ENCODE measurements around the gene LPIN3.

Gene LPIN3

DNA sequence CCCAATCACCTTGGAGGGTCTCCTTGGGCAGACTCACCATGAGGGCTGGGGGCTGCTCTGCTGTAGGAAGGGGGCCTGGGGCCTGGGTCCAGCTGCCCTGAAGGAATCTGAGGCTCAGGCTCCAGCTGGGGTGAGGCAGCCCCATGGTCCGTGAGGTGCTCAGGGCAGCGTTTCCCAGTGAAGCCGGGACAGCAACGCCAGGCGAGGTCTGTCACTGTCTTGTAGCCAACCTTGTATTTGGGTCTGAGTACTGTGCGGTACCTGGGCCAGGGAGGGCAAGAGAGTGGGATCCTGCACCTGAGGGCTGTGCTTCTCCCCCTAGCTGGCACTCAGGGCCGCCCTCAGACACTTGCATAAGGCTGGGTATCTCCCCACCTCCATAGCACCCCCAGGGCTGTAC, 23.0 kb downstream of the LPIN3 start:
- no peaks in the 10 kb centered on the region for H3K9me3 ChIP-seq (replicated peaks; ENCODE audit: low read length)
- peaks cover 8% of the 10 kb centered on the region for H3K4me1 ChIP-seq (ENCODE audit: control insufficient read depth, insufficient read depth, low read length)
- peaks cover 36% of the 10 kb centered on the region for H3K27me3 ChIP-seq (ENCODE audit: control insufficient read depth, insufficient read depth, low read length)
- no peak overlapping the region for H3K4me2 ChIP-seq (ENCODE audit: low read length)
- H3K9ac ChIP-seq (ENCODE audit: low read depth, low read length) = no peak overlapping the region
- no peak overlapping the region for H3K4me3 ChIP-seq (ENCODE audit: low read length)
- H3K36me3 ChIP-seq (ENCODE audit: insufficient read depth, low read length) = peaks cover 2% of the 10 kb centered on the region

DNA sequence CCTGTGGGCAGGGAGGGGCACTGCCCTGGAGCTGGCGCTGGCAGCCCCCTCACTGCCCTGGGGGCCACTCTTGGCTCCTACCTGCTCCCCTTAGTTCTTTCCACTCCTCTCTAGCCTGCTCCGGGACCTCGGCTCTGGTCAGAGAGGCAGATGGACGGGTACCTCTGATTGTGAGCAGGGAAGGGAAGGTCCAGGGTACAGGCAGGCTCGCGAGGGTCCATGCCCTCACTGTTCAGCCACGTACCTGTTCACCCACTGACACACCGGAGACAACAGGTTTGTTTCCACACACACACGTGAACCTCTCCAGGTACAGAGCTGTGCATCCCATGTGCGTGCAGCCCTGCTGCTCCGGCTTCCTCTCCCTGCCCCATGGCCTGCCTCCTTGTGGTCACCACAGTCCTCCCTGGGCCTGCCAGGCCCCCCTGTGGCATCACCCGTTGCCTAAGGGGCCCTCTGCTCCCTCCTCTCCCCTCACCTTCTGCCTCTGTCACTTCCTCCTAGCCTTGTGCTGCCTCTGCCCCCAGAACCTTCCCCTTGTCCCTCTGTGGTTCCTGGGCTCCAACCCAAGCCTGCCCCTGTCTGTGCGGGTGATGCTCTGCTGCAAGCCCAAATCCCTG, 23.7 kb downstream of the LPIN3 start:
- Histone ChIP-seq H3K4me1 (ENCODE audit: control insufficient read depth, insufficient read depth, low read length) (peaks cover 8% of the 10 kb centered on the region), H3K9ac (ENCODE audit: low read depth, low read length) (no peak overlapping the region), H3K27me3 (ENCODE audit: control insufficient read depth, insufficient read depth, low read length) (peaks cover 39% of the 10 kb centered on the region), H3K9me3 (replicated peaks; ENCODE audit: low read length) (no peaks in the 10 kb centered on the region), H3K4me2 (ENCODE audit: low read length) (no peak overlapping the region), H3K36me3 (ENCODE audit: insufficient read depth, low read length) (no peaks in the 10 kb centered on the region), H3K4me3 (ENCODE audit: low read length) (no peak overlapping the region)

DNA sequence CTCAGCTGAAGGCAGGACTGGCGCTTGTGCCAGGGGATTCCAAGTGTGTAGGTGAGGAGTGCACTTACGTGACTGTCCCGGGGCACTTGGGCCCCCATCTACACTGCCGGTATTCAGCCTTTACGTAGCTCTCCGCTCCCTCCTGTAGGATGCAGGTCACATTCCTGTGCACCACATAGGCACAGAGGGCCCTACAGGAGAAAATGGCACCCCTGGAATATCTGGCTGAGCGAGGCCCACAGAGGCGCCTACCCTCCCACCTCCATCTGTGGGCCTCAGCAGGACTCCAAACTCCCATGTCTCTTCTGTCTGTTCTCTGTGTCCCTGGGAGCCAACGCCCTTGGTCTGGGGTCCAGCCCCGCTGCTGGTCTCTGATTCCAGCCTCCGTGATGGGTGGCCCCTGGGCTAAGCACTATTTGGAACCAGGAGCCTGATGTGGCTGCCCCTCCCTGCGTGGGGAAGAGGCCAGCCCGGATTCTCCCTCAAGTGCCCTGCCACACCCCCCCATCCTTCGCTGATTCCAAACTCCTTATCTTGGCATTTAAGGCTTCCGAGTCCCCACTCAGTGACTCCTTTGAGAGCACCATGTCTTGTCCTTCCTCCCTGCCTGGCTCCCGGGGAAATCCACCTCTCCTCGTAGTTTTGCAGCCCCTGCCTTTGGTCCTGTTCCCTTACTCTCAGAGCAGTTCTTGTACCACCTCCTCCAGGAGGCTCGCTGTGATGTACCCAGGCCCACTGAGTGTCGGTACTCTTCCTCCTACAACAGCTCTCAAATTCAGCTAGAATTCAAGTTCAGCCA, 24.5 kb downstream of the LPIN3 start:
- Histone ChIP-seq H3K9ac (ENCODE audit: low read depth, low read length) (no peak overlapping the region), H3K27me3 (ENCODE audit: control insufficient read depth, insufficient read depth, low read length) (peaks cover 45% of the 10 kb centered on the region), H3K9me3 (replicated peaks; ENCODE audit: low read length) (no peaks in the 10 kb centered on the region), H3K4me1 (ENCODE audit: control insufficient read depth, insufficient read depth, low read length) (peaks cover 8% of the 10 kb centered on the region), H3K4me3 (ENCODE audit: low read length) (no peak overlapping the region), H3K4me2 (ENCODE audit: low read length) (peak overlapping the region; percentile 73), H3K36me3 (ENCODE audit: insufficient read depth, low read length) (no peaks in the 10 kb centered on the region)

DNA sequence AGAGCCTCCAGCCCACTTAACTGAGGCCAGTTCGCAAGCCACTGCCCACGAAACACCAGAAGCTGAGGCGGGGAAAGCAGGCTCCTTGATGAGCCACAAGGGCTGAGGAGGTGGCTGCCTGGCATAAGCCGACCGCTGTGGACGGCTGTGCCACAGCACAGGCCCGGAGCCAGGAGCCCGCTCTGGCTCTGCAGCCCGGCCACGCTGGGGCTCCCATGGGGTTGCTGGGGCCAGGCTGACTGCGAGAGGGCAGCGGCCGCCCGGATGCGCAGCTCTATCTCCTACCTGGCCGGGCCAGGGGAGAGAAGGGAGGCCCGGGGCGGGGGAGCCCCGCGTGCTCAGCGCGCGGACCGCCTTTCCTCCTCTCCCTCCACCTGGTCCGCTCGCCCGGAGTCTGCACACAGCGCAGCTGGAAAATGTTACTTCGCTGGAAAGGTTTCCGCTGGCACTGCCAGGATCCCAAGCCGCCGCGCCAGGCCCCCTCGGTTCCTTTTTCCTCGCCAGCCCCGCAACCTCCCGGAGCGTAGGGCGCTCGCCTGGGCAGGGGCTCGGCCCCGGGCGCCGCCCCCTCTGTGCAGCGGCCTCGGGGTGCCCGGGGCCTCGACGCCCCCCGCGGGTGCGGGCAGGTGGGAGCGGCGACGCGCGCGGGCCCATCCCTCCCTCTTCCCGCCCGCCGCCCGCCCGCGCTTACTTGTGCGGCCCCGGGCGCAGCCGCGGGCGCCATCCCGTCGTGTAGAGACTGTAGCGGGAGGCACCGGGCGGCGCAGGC, 25.3 kb downstream of the LPIN3 start:
- Histone ChIP-seq H3K4me3 (ENCODE audit: low read length) (peak overlapping the region; percentile 32), H3K36me3 (ENCODE audit: insufficient read depth, low read length) (no peaks in the 10 kb centered on the region), H3K27me3 (ENCODE audit: control insufficient read depth, insufficient read depth, low read length) (peaks cover 45% of the 10 kb centered on the region), H3K9me3 (replicated peaks; ENCODE audit: low read length) (no peaks in the 10 kb centered on the region), H3K9ac (ENCODE audit: low read depth, low read length) (no peak overlapping the region), H3K4me1 (ENCODE audit: control insufficient read depth, insufficient read depth, low read length) (peaks cover 8% of the 10 kb centered on the region), H3K4me2 (ENCODE audit: low read length) (peak overlapping the region; percentile 73)

DNA sequence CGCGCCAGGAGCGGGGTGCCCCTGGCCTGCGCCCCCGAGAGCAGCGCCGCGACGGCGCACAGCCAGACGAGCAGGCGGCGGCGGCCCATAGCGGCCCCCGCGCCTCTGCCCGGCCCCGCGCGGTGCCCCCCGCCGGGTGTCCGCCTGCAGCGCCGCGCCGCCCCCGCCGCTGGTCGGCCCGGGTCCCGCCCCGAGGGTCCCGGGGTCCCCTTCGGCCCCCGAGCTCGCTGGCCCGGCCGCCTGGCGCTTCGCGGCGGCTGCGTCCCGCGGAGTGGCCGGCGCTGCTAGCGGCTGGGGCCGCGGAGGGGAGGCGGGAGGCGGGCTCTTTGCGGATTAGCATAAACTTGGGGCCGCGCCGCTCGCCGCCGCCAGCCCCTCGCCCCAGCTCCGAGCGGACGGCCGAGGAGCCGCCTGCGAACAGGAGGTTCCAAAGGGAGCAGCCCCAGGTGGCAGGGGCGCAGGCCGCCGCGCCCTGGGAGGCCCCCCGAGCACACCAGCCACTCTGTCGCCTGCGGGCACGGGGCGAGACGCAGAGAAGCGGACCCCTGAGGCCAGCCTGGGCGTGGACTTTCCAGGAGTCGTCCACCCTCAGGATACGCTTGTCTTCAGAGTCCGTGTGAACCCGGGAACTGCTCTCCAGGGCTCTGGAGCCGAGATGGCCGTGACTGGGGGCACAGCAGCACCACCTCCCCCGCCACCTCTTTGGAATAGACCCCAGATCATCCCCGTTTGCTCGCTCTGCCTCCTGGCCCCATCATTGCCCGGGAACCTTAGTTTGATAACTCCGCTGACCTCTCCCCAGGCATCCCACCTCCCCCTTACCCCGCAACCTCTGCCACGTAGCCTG, 26.1 kb downstream of the LPIN3 start, which contains the start of gene EMILIN3:
TSS of gene EMILIN3 (minus strand) at position 273 of the 847 bp plus-strand sequence. CDS start at position 89, 184 bp downstream.
- Histone ChIP-seq H3K27me3 (ENCODE audit: control insufficient read depth, insufficient read depth, low read length) (peaks cover 45% of the 10 kb centered on the region), H3K36me3 (ENCODE audit: insufficient read depth, low read length) (no peaks in the 10 kb centered on the region), H3K4me3 (ENCODE audit: low read length) (peak within 1 kb of the TSS; percentile 32), H3K9ac (ENCODE audit: low read depth, low read length) (no peak within 1 kb of the TSS), H3K4me2 (ENCODE audit: low read length) (peak within 1 kb of the TSS; percentile 73), H3K4me1 (ENCODE audit: control insufficient read depth, insufficient read depth, low read length) (peaks cover 8% of the 10 kb centered on the region), H3K9me3 (replicated peaks; ENCODE audit: low read length) (peaks cover 4% of the 10 kb centered on the region)

DNA sequence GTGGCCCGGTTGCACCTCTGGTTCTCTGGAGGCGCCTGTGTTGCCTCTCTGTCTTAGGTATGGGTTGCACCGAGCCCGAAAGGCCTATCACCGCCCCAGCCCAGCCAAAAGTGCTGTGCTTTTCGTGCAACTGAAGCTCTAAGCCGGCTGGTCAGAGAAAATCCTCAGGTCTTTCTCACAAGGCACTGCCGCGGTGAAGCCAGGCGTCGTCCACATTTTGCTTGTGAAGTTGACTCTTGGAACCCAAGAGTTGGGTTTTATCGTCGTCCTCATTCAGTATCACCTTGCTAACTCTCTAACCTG, 26.7 kb downstream of the LPIN3 start:
- Histone ChIP-seq H3K4me2 (ENCODE audit: low read length) (no peak overlapping the region), H3K9me3 (replicated peaks; ENCODE audit: low read length) (peaks cover 4% of the 10 kb centered on the region), H3K4me3 (ENCODE audit: low read length) (no peak overlapping the region), H3K27me3 (ENCODE audit: control insufficient read depth, insufficient read depth, low read length) (peaks cover 46% of the 10 kb centered on the region), H3K9ac (ENCODE audit: low read depth, low read length) (no peak overlapping the region), H3K36me3 (ENCODE audit: insufficient read depth, low read length) (no peaks in the 10 kb centered on the region), H3K4me1 (ENCODE audit: control insufficient read depth, insufficient read depth, low read length) (peaks cover 8% of the 10 kb centered on the region)

DNA sequence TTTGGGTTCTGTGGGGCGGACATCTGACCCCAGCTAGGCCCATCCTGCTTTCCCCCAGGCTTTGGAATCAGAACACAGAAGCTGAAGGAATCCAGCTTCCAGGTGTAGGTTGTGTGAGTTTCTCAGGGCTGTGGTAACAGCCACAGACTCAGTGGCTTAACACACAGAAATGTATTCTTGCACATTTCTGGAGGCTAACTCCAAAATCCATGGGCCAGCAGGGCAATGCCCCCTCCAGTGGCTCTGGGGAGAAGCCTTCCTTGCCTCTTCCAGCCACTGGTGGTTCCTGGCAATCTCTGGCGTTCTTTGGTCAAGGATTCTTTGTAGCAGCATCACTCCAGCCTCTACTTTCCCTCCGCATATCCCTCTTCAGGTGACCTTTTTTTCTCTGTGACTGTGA, 27.3 kb downstream of the LPIN3 start:
- Histone ChIP-seq H3K4me3 (ENCODE audit: low read length) (no peak overlapping the region), H3K9ac (ENCODE audit: low read depth, low read length) (no peak overlapping the region), H3K27me3 (ENCODE audit: control insufficient read depth, insufficient read depth, low read length) (peaks cover 51% of the 10 kb centered on the region), H3K36me3 (ENCODE audit: insufficient read depth, low read length) (no peaks in the 10 kb centered on the region), H3K4me2 (ENCODE audit: low read length) (no peak overlapping the region), H3K9me3 (replicated peaks; ENCODE audit: low read length) (peaks cover 4% of the 10 kb centered on the region), H3K4me1 (ENCODE audit: control insufficient read depth, insufficient read depth, low read length) (peaks cover 8% of the 10 kb centered on the region)

DNA sequence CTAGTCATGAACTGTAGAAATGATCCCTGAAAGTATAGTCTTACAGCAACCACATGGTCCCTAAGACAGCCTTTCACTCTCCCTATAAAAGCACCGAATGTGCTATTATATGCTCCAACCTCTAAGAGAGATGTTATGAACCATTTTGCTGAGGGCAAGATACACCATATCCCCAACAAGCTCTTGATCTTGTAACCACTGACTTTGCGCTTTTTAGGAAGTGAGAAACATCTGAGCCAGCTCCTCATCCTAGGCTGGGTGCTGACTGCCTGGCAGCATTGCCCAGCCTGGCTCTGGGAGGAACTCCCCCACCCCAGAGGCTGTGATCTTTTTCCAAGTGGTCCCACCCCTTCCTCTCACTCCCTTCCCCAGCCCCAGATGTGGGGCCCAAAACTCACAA, 29.1 kb downstream of the LPIN3 start:
- no peak overlapping the region for H3K9ac ChIP-seq (ENCODE audit: low read depth, low read length)
- H3K4me1 ChIP-seq (ENCODE audit: control insufficient read depth, insufficient read depth, low read length) = peaks cover 8% of the 10 kb centered on the region
- H3K4me2 ChIP-seq (ENCODE audit: low read length) = no peak overlapping the region
- no peaks in the 10 kb centered on the region for H3K36me3 ChIP-seq (ENCODE audit: insufficient read depth, low read length)
- peaks cover 4% of the 10 kb centered on the region for H3K9me3 ChIP-seq (replicated peaks; ENCODE audit: low read length)
- H3K4me3 ChIP-seq (ENCODE audit: low read length) = no peak overlapping the region
- peaks cover 55% of the 10 kb centered on the region for H3K27me3 ChIP-seq (ENCODE audit: control insufficient read depth, insufficient read depth, low read length)

DNA sequence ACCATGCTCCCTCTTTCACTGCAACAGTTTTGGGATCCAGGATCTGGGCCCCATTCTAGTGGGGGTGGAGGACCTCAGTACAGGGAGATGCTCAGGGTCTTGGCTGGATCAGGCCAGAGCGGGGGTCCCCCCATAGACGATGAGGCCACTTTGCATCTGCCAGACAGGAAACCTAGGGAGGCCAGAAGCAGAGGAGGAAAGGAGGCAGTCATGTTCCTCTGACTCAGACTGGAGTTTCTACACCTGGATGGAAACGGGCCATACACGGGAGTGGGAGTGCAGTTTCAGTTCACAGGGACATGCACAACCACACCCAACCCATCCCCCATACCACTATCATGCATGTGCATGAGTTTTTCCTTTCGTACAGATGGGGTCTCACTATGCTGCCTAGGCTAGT, 29.6 kb downstream of the LPIN3 start:
- H3K9me3 ChIP-seq (replicated peaks; ENCODE audit: low read length) = peaks cover 4% of the 10 kb centered on the region
- H3K4me3 ChIP-seq (ENCODE audit: low read length) = no peak overlapping the region
- H3K27me3 ChIP-seq (ENCODE audit: control insufficient read depth, insufficient read depth, low read length) = peaks cover 50% of the 10 kb centered on the region
- H3K9ac ChIP-seq (ENCODE audit: low read depth, low read length) = no peak overlapping the region
- peaks cover 8% of the 10 kb centered on the region for H3K4me1 ChIP-seq (ENCODE audit: control insufficient read depth, insufficient read depth, low read length)
- no peak overlapping the region for H3K4me2 ChIP-seq (ENCODE audit: low read length)
- no peaks in the 10 kb centered on the region for H3K36me3 ChIP-seq (ENCODE audit: insufficient read depth, low read length)

DNA sequence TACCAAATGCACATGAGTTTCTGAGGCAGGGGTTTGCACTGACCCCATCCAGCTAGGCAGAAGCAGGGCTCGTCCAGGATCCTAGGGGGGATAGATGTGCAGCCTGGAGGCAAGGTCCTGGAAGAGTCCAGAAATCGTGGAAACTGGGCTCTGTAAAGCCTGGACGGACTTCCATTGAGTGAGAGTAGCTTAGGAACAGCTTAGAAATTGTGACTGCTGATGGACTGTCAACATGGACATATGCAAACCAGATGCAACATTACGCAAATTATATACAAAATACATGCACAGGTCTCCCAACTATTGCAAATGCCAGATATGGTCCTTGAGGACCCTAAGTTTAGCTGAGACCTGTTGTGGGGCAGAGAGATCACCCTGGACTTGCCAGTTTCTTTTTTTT, 30.8 kb downstream of the LPIN3 start:
- Histone ChIP-seq H3K36me3 (ENCODE audit: insufficient read depth, low read length) (no peaks in the 10 kb centered on the region), H3K9ac (ENCODE audit: low read depth, low read length) (no peak overlapping the region), H3K4me3 (ENCODE audit: low read length) (no peak overlapping the region), H3K4me2 (ENCODE audit: low read length) (no peak overlapping the region), H3K4me1 (ENCODE audit: control insufficient read depth, insufficient read depth, low read length) (no peaks in the 10 kb centered on the region), H3K9me3 (replicated peaks; ENCODE audit: low read length) (peaks cover 4% of the 10 kb centered on the region), H3K27me3 (ENCODE audit: control insufficient read depth, insufficient read depth, low read length) (peaks cover 47% of the 10 kb centered on the region)

DNA sequence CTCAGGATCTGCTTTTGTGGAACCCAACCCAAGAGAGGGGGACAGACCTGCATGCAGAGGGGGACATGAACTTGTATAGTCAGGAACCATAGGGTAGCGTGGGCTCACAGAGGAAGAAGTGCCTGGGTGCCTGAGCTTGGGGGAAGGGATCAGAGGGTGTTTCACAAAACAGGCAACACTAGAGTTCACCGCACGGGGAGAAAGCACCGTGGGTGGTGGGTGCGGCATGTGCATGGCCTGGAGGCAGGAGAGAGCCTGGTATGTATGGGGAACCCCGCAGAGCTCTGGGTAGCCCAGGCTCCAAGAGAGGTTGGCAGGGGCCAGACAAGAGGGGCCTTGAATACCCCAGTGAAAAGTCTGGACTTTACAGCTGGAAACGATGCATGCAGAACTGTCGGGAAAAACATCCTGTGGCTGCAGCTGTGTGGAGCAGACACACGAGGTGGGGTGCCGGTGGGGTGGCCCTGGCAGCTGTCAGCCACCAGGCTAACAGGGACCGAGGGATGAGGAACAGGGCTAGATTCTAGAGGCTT, 32.7 kb downstream of the LPIN3 start:
- no peaks in the 10 kb centered on the region for H3K36me3 ChIP-seq (ENCODE audit: insufficient read depth, low read length)
- H3K9ac ChIP-seq (ENCODE audit: low read depth, low read length) = no peak overlapping the region
- peaks cover 40% of the 10 kb centered on the region for H3K27me3 ChIP-seq (ENCODE audit: control insufficient read depth, insufficient read depth, low read length)
- H3K4me3 ChIP-seq (ENCODE audit: low read length) = no peak overlapping the region
- peaks cover 4% of the 10 kb centered on the region for H3K9me3 ChIP-seq (replicated peaks; ENCODE audit: low read length)
- no peaks in the 10 kb centered on the region for H3K4me1 ChIP-seq (ENCODE audit: control insufficient read depth, insufficient read depth, low read length)
- H3K4me2 ChIP-seq (ENCODE audit: low read length) = no peak overlapping the region
